Calu3 (cell line): Measurements from ENCODE around the gene FMN1. TPM values are rescaled to one million over a fixed set of nuclear protein-coding genes. Genes with fewer than 3 reads are reported as not detected.

Source experiments
- BruUV-seq: library from RNA; stranded (reverse); fragments of 400-500 nt; replicated peaks from 2 replicates; lab custom pipeline; 2021; lab: Mats Ljungman, UMichigan
- CTCF ChIA-PET: fragments of 300-600 bp; sonication (Branson Sonifier 250); formaldehyde crosslinking; loops from one replicate; lab custom pipeline; 2022; ENCODE audit warnings: antibody characterized with exemption; lab: Charles Lee
- DNase-seq: peaks from one replicate; pipeline ENCODE4 v3.0.0; 2022
- H3K27ac Mint-ChIP-seq: one replicate; pipeline ENCODE4 v1.8.0; 2022; ENCODE audit warnings: mixed read lengths; ENCODE audit not compliant: unreplicated experiment
- H3K27me3 Mint-ChIP-seq: one replicate; pipeline ENCODE4 v1.8.0; 2022; ENCODE audit warnings: mixed read lengths; ENCODE audit not compliant: unreplicated experiment
- H3K36me3 Mint-ChIP-seq: one replicate; pipeline ENCODE4 v1.8.0; 2022; ENCODE audit warnings: mild to moderate bottlenecking, moderate library complexity, mixed read lengths; ENCODE audit not compliant: insufficient read depth, unreplicated experiment
- H3K4me1 Mint-ChIP-seq: one replicate; pipeline ENCODE4 v1.8.0; 2022; ENCODE audit warnings: mild to moderate bottlenecking, low read depth, mixed read lengths; ENCODE audit not compliant: unreplicated experiment
- H3K4me3 Mint-ChIP-seq: one replicate; pipeline ENCODE4 v1.8.0; 2022; ENCODE audit warnings: mild to moderate bottlenecking, low read depth, moderate library complexity, mixed read lengths; ENCODE audit not compliant: unreplicated experiment
- H3K9me3 Mint-ChIP-seq: one replicate; pipeline ENCODE4 v1.8.0; 2022; ENCODE audit warnings: low read depth, mixed read lengths; ENCODE audit not compliant: unreplicated experiment
- intact Hi-C: fragments of 100-400 bp; cut with micrococcal nuclease; formaldehyde crosslinking; loops from one replicate; pipeline ENCODE4 v1.10.0; 2022; ENCODE audit not compliant: unreplicated experiment
- total RNA-seq: library from RNA; stranded (reverse); gene quantifications from 2 replicates; pipeline ENCODE4 v1.2.3, GENCODE V29; 2022
- TF ChIP-seq, protein P1 (sequence below): fragments of 200-600 bp; IDR thresholded peaks from one replicate; pipeline ENCODE4 v1.8.0; 2022; ENCODE audit warnings: antibody characterized with exemption; ENCODE audit not compliant: unreplicated experiment

FMN1 gene
- total RNA-seq, 1 experiment from 2014 or later = 7.1 TPM

DNA sequence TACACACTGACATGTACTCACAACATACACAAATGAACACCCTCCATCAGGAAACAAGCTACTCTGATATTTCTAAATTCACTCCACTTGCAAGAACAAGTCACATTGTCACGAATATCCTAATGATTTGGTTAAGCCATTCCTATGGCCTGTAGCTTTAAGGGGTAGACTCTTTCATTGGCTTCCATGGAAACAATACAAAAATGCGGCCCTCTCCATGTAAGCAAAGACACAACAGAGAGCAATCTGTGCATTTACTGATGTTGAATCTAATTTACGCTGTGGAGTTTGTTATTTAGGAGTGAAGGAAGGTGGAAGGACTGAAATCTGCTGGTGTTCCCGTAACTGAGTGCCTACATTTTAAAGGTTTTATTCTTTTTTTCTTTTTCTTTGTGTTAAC, 114.5 kb downstream of the FMN1 start:
- H3K27ac Mint-ChIP-seq = no peak overlapping the region
- DNase-seq = no peak
- H3K9me3 Mint-ChIP-seq = no peaks in the 10 kb centered on the region
- H3K27me3 Mint-ChIP-seq = no peaks in the 10 kb centered on the region
- intact Hi-C loops = no loop called here
- CTCF ChIA-PET = no interaction called here
- TF ChIP-seq, protein P1, sequence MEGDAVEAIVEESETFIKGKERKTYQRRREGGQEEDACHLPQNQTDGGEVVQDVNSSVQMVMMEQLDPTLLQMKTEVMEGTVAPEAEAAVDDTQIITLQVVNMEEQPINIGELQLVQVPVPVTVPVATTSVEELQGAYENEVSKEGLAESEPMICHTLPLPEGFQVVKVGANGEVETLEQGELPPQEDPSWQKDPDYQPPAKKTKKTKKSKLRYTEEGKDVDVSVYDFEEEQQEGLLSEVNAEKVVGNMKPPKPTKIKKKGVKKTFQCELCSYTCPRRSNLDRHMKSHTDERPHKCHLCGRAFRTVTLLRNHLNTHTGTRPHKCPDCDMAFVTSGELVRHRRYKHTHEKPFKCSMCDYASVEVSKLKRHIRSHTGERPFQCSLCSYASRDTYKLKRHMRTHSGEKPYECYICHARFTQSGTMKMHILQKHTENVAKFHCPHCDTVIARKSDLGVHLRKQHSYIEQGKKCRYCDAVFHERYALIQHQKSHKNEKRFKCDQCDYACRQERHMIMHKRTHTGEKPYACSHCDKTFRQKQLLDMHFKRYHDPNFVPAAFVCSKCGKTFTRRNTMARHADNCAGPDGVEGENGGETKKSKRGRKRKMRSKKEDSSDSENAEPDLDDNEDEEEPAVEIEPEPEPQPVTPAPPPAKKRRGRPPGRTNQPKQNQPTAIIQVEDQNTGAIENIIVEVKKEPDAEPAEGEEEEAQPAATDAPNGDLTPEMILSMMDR = no peak
- H3K4me3 Mint-ChIP-seq = no peak overlapping the region
- BruUV-seq = no TSS peak
- no peaks in the 10 kb centered on the region for H3K36me3 Mint-ChIP-seq
- H3K4me1 Mint-ChIP-seq = no peaks in the 10 kb centered on the region

DNA sequence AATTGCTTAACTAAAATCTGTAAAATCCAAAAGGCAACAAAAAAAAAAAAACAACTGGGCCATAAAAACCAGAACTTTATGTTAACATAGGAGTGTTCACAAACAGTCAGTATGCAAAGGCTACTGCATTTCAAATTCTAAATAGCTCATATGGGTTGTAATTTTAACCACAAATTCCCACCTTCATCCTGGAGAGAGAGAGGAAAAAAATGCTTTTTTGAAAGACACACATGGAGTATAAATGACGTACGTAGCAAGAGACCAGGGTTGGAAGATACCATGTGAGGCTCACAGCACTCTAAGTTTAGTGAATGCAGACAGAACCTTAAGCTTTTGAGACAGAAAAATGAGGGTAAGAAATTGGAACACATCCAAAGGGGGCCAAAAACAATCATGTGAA, 115.9 kb downstream of the FMN1 start:
- H3K4me1 Mint-ChIP-seq = no peaks in the 10 kb centered on the region
- no peaks in the 10 kb centered on the region for H3K36me3 Mint-ChIP-seq
- intact Hi-C loops = no loop called here
- H3K27ac Mint-ChIP-seq = no peak overlapping the region
- TF ChIP-seq, protein P1 = no peak
- CTCF ChIA-PET = interaction anchor here (1.2 kb wide), 1 partner anchor 44 kb away, joined by 3 read pairs; no protein-coding TSS in a partner anchor
- no TSS peak for BruUV-seq
- no peak for DNase-seq
- H3K9me3 Mint-ChIP-seq = no peaks in the 10 kb centered on the region
- H3K4me3 Mint-ChIP-seq = no peak overlapping the region
- no peaks in the 10 kb centered on the region for H3K27me3 Mint-ChIP-seq

DNA sequence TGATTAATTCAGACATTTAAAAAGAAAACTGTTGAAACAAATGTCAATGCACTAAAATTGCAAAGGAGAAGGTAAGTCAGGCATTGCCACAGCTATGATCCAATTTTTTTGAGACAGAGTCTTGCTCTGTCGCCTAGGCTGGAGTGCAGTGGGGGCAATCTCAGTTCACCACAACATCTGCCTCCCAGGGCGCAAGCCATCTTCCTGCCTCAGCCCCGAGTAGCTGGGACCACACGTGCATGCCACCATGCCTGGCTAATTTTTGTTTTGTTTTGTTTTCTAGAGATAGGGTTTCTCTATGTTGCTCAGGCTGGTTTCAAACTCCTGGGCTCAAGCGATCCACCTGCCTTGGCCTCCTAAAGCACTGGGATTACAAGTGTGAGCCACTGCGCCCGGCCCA, 117.6 kb downstream of the FMN1 start:
- Mint-ChIP-seq H3K4me1 (no peaks in the 10 kb centered on the region), H3K27ac (no peak overlapping the region), H3K27me3 (no peaks in the 10 kb centered on the region), H3K36me3 (no peaks in the 10 kb centered on the region), H3K9me3 (no peaks in the 10 kb centered on the region), H3K4me3 (no peak overlapping the region)
- no peak for DNase-seq
- intact Hi-C loops = no loop called here
- TF ChIP-seq, protein P1 = no peak
- CTCF ChIA-PET = no interaction called here
- no TSS peak for BruUV-seq

DNA sequence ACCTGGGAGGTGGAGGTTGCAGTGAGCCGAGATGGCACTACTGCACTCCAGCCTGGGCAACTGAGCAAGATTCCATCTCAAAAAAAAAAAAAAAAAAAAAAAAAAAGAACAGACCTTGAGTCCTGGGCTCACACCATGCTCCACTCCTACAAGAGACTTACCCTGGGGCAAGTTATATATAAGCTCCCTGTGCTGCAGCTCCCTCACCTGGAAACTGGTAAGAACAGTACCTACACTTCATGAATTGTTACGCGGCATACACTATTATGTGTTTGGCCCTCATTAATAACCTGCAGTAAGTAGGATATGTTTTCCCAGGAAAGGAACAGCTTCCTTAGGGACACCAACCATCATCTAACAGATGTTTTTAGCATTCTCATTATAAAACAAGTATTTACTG, 119.6 kb downstream of the FMN1 start:
- no peak overlapping the region for H3K4me3 Mint-ChIP-seq
- H3K4me1 Mint-ChIP-seq = no peaks in the 10 kb centered on the region
- no TSS peak for BruUV-seq
- no peak overlapping the region for H3K27ac Mint-ChIP-seq
- no peak for DNase-seq
- no peaks in the 10 kb centered on the region for H3K27me3 Mint-ChIP-seq
- TF ChIP-seq, protein P1 = no peak
- CTCF ChIA-PET = no interaction called here
- H3K9me3 Mint-ChIP-seq = no peaks in the 10 kb centered on the region
- intact Hi-C loops = no loop called here
- H3K36me3 Mint-ChIP-seq = no peaks in the 10 kb centered on the region
